Small intestine (tissue), 7 donors: ENCODE measurements around the gene GRID2. TPM values are rescaled to one million over a fixed set of nuclear protein-coding genes. Genes with fewer than 3 reads are reported as not detected.

Source experiments
- DNase-seq, 2 donors: peaks; one replicate each; pipeline versions ENCODE4 v3.0.0 to v3.0.0-alpha.2; 2013
- FAIRE-seq: peaks from 2 replicates; lab custom pipeline; 2012; peaks lifted over from hg19 to GRCh38; lab: Jason Lieb, UNC
- H3K27ac ChIP-seq, 3 donors: one replicate each; pipeline ENCODE4 v1.5.1; 2013; ENCODE audit warnings: low read length in 2 of 3, mild to moderate bottlenecking in 2 of 3, control low read depth in 1 of 3, inconsistent platforms in 1 of 3, low read depth in 1 of 3, moderate library complexity in 1 of 3
- H3K27me3 ChIP-seq, 3 donors: one replicate each; pipeline ENCODE4 v1.6.1; 2013; ENCODE audit warnings: low read length in 3 of 3, inconsistent platforms in 1 of 3; ENCODE audit not compliant: control insufficient read depth in 3 of 3, insufficient read depth in 3 of 3
- H3K36me3 ChIP-seq, 3 donors: one replicate each; pipeline ENCODE4 v1.6.1; 2013; ENCODE audit warnings: low read length in 3 of 3, inconsistent platforms in 1 of 3, low read depth in 1 of 3, mild to moderate bottlenecking in 1 of 3, moderate library complexity in 1 of 3; ENCODE audit not compliant: control insufficient read depth in 3 of 3, insufficient read depth in 2 of 3
- H3K4me1 ChIP-seq, 3 donors: one replicate each; pipeline ENCODE4 v1.6.1; 2013; ENCODE audit warnings: low read length in 2 of 3, inconsistent platforms in 1 of 3, low read depth in 1 of 3, mild to moderate bottlenecking in 1 of 3, moderate library complexity in 1 of 3; ENCODE audit not compliant: control insufficient read depth in 3 of 3, insufficient read depth in 2 of 3
- H3K4me3 ChIP-seq, 3 donors: one replicate each; pipeline ENCODE4 v1.5.1; 2013; ENCODE audit warnings: low read length in 3 of 3, control low read depth in 1 of 3, inconsistent platforms in 1 of 3, low read depth in 1 of 3, mild to moderate bottlenecking in 1 of 3, moderate library complexity in 1 of 3
- H3K9me3 ChIP-seq, 2 donors: one replicate each; pipeline ENCODE4 v1.6.1; 2013; ENCODE audit warnings: low read depth in 1 of 2, low read length in 1 of 2; ENCODE audit not compliant: control insufficient read depth in 2 of 2, insufficient read depth in 1 of 2
- WGBS, 3 donors: extraction: QIAGEN DNeasy Blood & Tissue Kit; methylation state at CpG; one replicate each; pipeline ENCODE4 v1.1.7; 2013; 5-methylcytosine and 5-hydroxymethylcytosine counted together
- polyA plus RNA-seq, 4 donors: library from polyadenylated mRNA; stranded (reverse) in 3 of 4; unstranded in 1 of 4; fragments of 200-250 nt in 3 of 4; fragments of 120-200 nt in 1 of 4; gene quantifications; one replicate each; pipeline versions ENCODE4 v1.2.1 to v1.2.3, GENCODE V29; 2013
- donor health status: healthy with polysubstance abuse.
- donor health status: control.
- donor health status: control.
- donor health status: Bipolar disorder and iron deficiency.
- donor health status: healthy.

The GRID2 gene
- polyA plus RNA-seq, 4 donors: 0.06 to 0.27 (median 0.21) TPM; not detected in 1

DNA sequence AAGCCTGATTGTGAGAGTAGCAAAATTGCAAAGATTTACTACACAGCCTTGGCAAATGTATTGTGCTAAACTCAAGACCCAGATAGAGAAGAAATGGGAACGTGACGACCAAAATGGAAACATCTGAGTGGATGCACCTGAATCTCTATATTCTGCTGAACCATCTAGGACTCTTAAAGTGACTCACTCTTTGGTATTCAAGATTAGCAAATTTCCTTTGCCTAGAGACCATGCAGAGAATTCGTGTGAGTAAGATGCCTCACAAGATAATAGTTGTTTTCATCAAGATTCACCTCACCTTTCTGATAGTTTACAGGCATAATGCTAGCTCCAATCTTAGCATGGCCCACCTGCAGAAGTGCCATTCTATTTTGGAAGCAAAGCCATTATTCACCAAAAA is 1510.4 kb downstream of the GRID2 start:
- FAIRE-seq: no peak
- Histone ChIP-seq H3K9me3 (no peaks in the 10 kb centered on the region), H3K27me3 (peaks cover 0 to 3% (median 2%) of the 10 kb centered on the region in 3 donors), H3K4me3 (no peak overlapping the region), H3K36me3 (no peaks in the 10 kb centered on the region), H3K4me1 (no peaks in the 10 kb centered on the region), H3K27ac (no peak overlapping the region)
- 66 to 85% (median 81%) methylated on average over 3 of the region's 3 CpGs for WGBS, 3 donors
- no peak for DNase-seq

DNA sequence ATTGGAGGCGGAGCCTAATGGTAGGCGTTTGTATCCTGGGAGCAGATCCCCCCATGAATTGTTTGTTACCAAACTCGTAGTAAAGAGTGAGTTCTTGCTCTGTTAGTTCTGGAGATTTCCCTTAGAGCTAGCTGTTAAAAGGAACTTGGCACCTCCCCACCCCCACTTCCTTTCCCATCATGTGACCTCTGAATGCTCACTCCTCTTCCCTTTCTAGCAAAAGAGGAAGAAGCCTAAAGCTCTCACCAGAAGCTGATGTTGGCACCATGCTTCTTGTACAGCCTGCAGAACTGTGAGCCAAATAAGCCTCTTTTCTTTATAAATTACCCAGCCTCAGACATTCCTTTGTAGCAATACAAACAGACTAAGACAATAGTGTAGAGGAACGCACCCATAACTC is 1511.0 kb downstream of the GRID2 start:
- Histone ChIP-seq H3K27me3 (peaks cover 0 to 3% (median 2%) of the 10 kb centered on the region in 3 donors), H3K4me1 (no peaks in the 10 kb centered on the region), H3K27ac (no peak overlapping the region), H3K9me3 (no peaks in the 10 kb centered on the region), H3K4me3 (no peak overlapping the region), H3K36me3 (no peaks in the 10 kb centered on the region)
- WGBS, 3 donors: 56 to 78% (median 62%) methylated on average over 4 of the region's 4 CpGs
- DNase-seq (no peak), FAIRE-seq (no peak)
